Activated CD4-positive, alpha-beta T cell treated with anti-CD3 and anti-CD28 coated beads for 24 hours (primary cell): ENCODE measurements around the gene PNO1.
"Not testable (repeated sequence)": the region's sequence is repeated elsewhere in the genome, so short reads cannot be mapped to it uniquely, and the experiment has no call there.

Experiments used
- DNase-seq, 2 donors: peaks; one replicate each; pipeline ENCODE4 v3.0.0-alpha.2; 2020; ENCODE audit warnings: low read depth in 2 of 2

The PNO1 gene

GRCh38 chr2:68157002-68157401 lies 686 bp upstream of the PNO1 start:
- DNase-seq, result no peak

- DNase-seq, result no peak
These were observed 403 bp downstream of the PNO1 start for GRCh38 chr2:68158134-68158447.

DNA sequence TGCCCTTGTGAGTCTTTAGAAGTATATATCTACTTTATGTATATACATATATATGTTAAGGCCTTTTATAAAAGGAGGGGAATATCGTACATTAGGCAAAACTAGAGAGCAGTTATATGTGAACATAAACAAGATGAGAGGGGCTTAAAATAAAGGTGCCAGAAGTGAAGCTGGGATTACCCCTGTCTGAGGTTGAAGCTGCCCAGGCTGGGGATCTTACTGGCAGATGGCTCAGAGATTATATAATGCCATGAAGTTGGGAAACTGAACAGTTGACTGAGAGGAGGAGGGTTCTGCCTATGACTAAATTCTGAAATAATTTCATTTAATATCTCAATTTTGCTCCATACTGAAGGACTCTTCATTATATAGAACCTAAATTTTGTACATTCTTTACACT lies 6.0 kb downstream of the PNO1 start:
- DNase-seq, result no peak

DNA sequence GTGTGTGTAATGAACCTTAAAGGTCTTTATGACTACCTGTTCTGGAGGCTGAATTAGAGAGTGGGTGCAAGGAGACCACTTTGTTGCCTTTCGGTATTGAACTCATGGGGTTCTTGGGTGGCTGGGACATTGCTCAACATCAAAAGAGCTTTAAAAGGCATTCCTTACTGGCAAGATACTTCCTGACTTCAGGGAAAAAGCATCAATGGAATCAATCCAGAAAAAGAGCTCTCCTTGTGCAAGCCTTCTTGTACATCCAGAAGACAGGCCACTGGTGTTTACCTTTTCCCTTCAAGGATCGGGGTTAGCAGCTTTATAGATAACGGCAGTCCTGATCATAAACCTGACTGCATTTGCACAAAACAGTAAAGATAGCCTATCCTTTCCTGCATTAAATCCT lies 9.5 kb downstream of the PNO1 start:
- no peak for DNase-seq

DNA sequence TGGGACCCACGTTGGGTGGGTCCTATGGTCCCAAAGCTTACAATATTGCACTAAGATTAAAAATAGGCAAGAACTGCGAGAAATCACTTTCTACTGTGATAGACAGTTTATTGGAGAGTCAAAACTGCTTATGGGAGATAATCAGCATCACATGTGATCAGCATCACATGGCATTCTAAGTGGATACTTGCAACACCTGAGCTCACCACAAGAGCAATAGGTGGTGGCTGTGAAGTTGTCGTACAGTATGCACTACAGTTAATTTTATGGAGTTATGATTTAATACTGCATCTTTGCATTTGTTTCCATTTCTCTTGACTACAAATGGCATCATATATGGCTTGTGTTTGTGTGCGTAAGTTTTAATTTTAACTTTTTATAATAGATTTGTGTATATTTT lies 11.6 kb downstream of the PNO1 start:
- DNase-seq, result no peak

DNA sequence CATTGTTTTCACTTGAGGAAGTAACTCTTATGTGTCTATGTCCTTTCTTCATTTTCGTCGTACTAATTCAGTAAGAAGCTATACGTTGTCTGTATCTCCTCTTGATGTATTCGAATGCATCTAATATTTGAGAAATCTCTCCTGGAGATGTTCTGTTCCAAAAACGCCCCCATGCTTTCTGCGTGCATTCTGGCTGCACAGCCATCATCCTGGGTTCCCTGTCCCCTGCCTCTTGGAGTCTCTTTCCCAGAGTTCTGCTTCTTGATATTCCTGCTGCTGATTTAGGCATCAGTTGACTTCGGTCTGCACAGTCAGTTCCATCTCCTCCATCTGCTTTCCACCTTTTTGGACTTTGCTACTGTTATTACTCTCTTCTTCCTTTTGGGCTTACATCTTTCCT lies 13.5 kb downstream of the PNO1 start:
- no peak for DNase-seq

DNA sequence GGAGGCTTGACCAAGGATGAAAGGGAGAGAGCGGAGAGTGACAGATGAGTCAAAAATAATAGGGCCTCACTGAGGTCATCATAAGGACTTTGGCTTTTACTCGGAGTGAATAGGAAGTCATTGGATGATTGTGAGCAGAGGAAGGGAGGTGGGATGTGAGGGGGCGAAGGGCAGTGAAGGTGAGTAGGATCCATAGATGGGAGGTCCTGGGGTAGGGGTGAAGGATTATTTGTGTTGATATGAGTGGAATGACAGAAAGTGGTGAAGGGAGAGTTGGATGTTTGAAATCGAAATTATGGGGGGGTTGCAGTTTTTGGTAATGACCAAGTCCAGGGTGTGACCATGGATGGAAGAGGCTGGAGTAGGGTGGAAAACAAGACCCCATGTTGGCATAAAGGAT lies 14.0 kb downstream of the PNO1 start:
- DNase-seq, result no peak

GRCh38 chr2:68172521-68172920 lies 14.8 kb downstream of the PNO1 start:
- no peak for DNase-seq

DNA sequence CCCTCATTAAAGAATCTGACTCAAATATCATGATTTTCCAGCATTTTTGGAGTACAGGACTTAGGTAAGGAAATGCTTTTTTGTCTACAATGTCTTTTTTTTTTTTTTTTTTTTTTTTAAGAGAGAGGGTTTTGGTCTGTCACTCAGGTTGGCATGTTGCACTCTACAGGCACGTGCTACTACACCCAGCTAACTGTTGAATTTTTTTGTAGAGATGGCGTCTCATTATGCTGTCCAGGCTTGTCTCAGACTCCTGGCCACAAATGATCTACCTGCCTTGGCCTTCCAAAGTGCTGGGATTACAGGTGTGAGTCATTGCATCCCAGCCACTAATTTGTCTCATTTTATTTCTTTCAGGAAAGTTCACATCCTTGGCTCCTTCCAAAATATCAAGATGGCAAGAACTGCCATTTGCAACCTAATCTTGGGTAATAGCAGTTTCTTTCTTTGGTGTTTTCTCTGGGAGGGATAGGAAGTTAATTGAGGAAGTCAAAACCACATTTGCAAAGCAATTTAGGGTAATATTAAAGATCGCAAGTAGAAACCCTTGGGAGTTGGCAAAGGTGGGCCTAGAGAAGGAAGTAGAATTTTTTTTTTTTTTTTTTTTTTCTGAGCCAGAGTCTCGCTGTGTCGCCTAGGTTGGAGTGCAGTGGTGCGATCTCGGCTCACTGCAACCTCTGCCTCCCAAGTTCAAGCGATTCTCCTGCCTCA lies 15.5 kb downstream of the PNO1 start:
- DNase-seq, result no peak

GRCh38 chr2:68175210-68175609 lies 17.5 kb downstream of the PNO1 start:
- not testable (repeated sequence) for DNase-seq

- DNase-seq, result no peak
These were observed 19.0 kb downstream of the PNO1 start for GRCh38 chr2:68176657-68177056.

GRCh38 chr2:68177541-68177940 lies 19.9 kb downstream of the PNO1 start:
- no peak for DNase-seq

DNA sequence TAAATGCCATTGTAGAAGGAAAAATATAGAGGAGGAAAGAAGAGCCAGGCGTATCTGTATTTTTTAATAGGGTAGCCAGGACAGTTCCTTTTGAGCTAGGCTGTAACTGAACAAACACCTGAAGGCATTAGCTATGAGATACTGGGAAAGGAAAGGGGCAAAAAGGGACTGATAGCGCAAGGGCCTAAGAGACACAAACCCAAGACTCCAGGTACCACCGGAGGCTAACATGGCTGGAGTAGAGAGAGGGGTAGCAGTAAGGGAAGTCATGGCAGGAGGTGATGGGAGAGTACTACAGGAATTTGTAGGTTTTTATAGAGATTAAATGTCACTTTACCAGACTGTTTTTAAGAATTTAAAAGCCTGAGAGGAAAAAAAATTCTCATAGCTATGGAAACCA lies 20.7 kb downstream of the PNO1 start:
- no peak for DNase-seq

- DNase-seq, result no peak
These were observed 21.4 kb downstream of the PNO1 start for GRCh38 chr2:68178954-68179627.

GRCh38 chr2:68182902-68183301 lies 25.2 kb downstream of the PNO1 start:
- no peak for DNase-seq

DNA sequence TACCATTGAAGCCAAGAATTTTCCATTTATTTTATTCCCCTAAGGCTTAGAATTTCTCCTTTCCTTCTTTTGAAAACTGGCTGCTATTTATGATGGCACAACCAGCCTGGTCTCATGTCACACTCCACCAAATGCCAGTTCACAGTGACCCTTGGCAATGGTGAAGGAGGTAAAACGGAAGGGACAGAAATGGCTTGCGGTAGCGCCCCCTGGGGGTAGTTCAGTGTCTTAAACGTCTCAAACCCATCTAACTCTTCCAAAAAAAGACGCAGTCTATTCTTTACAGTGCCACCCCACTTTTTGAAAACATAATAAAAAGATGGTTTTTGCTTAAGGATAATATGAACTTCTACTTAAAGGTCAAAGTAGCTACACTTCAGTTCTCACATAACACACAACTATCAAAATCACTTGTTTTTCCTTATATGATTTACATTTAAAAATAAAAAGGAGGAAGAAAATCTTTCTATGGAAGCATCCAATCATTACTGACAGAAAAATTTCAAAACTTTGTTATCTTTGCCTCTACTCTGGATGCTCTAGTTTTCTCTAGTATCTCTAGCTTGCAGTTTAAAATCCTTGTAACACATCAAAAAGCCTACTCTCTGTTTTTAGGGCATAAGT lies 28.0 kb downstream of the PNO1 start:
- peak; percentile 22 to 44 for DNase-seq

GRCh38 chr2:68187329-68187728 lies 29.6 kb downstream of the PNO1 start:
- DNase-seq, result no peak

GRCh38 chr2:68188831-68189230 lies 31.1 kb downstream of the PNO1 start:
- DNase-seq, result no peak

- DNase-seq, result no peak
These were observed 32.5 kb downstream of the PNO1 start for GRCh38 chr2:68189991-68190784.

DNA sequence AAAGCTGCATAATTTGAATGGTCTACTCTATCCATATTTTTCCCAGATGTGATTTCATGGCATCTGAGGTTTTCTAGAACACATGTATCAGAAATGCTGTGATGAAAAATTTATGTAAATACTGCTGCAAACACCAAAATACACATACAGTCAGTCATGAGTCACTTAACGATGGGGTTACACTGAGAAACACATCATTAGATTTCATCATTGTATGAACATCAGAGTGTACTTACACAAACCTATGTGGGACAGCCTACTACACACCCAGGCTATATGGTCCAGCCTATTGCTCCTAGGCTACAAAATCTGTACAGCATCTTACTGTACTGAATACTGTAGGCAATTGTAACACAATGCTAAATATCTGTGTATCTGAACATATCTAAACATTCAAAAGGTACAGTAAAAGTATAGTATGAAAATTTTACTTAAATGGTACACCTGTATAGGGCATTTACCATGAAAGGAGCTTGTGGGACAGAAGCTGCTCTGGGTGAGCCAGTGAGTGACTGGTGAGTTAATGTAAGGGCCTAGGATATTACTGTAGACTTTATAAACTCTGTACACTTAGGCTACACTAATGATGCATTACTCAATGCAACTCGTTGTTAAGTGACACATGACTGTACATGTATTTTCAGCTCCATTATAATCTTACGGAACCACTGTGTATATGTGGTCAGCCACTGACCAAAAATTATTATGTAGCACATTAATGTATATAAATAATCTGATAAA lies 33.5 kb downstream of the PNO1 start:
- DNase-seq, result no peak

GRCh38 chr2:68193144-68193543 lies 35.5 kb downstream of the PNO1 start:
- DNase-seq, result no peak
